LNCaP clone FGC (cell line): ENCODE results near the gene GPR162.

Experiments
- DNase-seq: peaks from one replicate; pipeline ENCODE4 v3.0.0-alpha.2; 2011; ENCODE audit warnings: low read depth
- H3K4me3 ChIP-seq: 2 replicates; pipeline ENCODE4 v1.5.1; 2011; ENCODE audit warnings: mild to moderate bottlenecking, low read depth, low read length, control low read depth
- TF ChIP-seq, protein P1 (sequence below): IDR thresholded peaks from 2 replicates; pipeline ENCODE4 v1.5.1; 2012; ENCODE audit warnings: mild to moderate bottlenecking; ENCODE audit not compliant: control insufficient read depth, insufficient read depth; ENCODE audit errors: extremely low read depth

GPR162 gene

DNA sequence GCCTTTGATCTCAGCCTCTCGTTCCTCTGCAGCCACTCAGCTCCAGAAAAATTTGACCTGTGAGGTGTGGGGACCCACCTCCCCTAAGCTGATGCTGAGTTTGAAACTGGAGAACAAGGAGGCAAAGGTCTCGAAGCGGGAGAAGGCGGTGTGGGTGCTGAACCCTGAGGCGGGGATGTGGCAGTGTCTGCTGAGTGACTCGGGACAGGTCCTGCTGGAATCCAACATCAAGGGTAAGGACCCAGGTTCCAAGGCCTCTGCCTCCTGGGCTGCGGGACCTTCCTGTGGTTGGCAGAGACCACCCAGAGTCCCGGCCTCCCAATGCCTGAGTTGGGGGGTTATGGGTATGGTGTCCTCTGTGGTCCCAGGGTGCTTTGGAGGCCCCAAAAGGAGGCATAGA lies 4.5 kb upstream of the GPR162 start:
- no peak for DNase-seq
- H3K4me3 ChIP-seq = no peak overlapping the region
- TF ChIP-seq, protein P1, sequence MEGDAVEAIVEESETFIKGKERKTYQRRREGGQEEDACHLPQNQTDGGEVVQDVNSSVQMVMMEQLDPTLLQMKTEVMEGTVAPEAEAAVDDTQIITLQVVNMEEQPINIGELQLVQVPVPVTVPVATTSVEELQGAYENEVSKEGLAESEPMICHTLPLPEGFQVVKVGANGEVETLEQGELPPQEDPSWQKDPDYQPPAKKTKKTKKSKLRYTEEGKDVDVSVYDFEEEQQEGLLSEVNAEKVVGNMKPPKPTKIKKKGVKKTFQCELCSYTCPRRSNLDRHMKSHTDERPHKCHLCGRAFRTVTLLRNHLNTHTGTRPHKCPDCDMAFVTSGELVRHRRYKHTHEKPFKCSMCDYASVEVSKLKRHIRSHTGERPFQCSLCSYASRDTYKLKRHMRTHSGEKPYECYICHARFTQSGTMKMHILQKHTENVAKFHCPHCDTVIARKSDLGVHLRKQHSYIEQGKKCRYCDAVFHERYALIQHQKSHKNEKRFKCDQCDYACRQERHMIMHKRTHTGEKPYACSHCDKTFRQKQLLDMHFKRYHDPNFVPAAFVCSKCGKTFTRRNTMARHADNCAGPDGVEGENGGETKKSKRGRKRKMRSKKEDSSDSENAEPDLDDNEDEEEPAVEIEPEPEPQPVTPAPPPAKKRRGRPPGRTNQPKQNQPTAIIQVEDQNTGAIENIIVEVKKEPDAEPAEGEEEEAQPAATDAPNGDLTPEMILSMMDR = no peak

DNA sequence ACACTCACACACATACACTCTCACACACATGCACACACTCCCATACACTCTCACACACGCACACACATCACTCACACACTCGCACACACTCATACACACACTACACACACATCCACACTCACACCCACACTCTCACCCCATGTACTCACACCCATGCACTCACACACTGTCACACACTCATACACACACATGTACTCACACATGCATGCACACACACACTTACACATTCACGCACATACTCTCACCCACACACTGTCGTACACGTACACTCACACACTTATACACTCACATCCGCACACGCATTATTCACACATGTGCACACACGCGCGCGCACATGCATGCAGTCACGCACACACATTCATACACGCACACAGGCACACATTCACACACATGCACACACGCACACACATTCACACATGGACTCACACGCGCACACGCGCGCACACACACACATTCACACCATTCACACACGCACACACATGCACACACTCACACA lies 3.9 kb upstream of the GPR162 start:
- no peak overlapping the region for H3K4me3 ChIP-seq
- TF ChIP-seq, protein P1 = no peak
- no peak for DNase-seq

DNA sequence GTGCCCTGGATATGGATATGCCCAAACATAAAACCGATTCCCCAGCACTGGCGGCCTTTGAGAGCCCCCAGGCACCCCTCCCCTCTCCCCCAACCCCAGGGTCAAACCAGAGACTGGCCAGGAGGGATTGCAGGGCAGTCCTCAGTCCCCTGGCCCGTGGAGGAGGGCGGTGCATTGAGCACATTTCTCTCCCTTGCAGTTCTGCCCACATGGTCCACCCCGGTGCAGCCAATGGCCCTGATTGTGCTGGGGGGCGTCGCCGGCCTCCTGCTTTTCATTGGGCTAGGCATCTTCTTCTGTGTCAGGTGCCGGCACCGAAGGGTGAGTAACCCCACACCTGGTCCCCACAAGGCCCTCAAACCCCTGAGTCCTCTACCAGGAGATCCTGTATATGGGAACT lies 3.4 kb upstream of the GPR162 start:
- TF ChIP-seq, protein P1 = no peak
- no peak for DNase-seq
- H3K4me3 ChIP-seq = no peak overlapping the region

DNA sequence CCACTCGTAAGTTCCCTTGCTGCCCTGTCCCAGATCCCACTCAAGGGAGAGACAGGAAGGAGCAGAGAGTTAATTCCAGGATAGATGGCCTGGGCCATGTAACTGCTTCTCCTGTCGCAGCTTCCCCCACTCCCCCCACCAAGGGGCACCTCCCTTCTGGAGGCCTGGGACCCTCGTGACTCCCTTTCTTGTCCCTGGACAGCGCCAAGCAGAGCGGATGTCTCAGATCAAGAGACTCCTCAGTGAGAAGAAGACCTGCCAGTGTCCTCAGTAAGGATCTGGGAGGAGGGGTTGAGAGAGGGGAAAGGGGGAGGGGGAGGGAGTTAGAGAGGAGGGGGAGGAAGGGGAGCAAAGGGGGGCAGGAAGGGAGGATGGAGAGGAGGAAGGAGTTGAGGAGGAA lies 3.0 kb upstream of the GPR162 start:
- TF ChIP-seq, protein P1 = no peak
- DNase-seq = no peak
- no peak overlapping the region for H3K4me3 ChIP-seq

DNA sequence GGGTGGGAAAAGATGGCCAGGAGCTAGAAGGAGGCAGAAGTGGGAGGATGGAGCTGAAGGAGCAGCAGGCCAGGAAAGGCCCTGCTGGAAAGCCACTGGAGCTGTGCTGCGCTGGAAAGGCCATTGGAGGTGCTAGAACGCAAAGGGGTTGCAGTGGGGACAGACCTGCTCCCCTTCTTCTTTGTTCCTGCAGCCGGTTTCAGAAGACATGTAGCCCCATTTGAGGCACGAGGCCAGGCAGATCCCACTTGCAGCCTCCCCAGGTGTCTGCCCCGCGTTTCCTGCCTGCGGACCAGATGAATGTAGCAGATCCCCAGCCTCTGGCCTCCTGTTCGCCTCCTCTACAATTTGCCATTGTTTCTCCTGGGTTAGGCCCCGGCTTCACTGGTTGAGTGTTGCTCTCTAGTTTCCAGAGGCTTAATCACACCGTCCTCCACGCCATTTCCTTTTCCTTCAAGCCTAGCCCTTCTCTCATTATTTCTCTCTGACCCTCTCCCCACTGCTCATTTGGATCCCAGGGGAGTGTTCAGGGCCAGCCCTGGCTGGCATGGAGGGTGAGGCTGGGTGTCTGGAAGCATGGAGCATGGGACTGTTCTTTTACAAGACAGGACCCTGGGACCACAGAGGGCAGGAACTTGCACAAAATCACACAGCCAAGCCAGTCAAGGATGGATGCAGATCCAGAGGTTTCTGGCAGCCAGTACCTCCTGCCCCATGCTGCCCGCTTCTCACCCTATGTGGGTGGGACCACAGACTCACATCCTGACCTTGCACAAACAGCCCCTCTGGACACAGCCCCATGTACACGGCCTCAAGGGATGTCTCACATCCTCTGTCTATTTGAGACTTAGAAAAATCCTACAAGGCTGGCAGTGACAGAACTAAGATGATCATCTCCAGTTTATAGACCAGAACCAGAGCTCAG lies 2.3 kb upstream of the GPR162 start:
- TF ChIP-seq, protein P1 = no peak
- no peak for DNase-seq
- H3K4me3 ChIP-seq = no peak overlapping the region

DNA sequence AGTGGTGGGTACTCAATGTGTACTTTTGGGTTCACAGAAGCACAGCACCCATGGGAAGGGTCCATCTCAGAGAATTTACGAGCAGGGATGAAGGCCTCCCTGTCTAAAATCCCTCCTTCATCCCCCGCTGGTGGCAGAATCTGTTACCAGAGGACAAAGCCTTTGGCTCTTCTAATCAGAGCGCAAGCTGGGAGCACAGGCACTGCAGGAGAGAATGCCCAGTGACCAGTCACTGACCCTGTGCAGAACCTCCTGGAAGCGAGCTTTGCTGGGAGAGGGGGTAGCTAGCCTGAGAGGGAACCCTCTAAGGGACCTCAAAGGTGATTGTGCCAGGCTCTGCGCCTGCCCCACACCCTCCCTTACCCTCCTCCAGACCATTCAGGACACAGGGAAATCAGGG lies 1.5 kb upstream of the GPR162 start:
- TF ChIP-seq, protein P1 = no peak
- H3K4me3 ChIP-seq = no peak overlapping the region
- no peak for DNase-seq
